Liver (tissue), 9 donors: ENCODE data around the gene PTBP3. TPM values are rescaled to one million over a fixed set of nuclear protein-coding genes. Genes with fewer than 3 reads are reported as not detected.

Source experiments
- DNase-seq: peaks from one replicate; pipeline ENCODE4 v3.0.0-alpha.2; 2017; ENCODE audit warnings: low spot score
- H3K27ac ChIP-seq, 2 donors: one replicate each; pipeline ENCODE4 v1.7.0; 2013; ENCODE audit warnings: inconsistent platforms in 2 of 2, low read length in 2 of 2, control low read depth in 1 of 2, low read depth in 1 of 2, mild to moderate bottlenecking in 1 of 2
- H3K27me3 ChIP-seq, 4 donors: one replicate each; pipeline versions ENCODE4 v1.6.1 to v1.7.0; 2013; ENCODE audit warnings: low read length in 3 of 4, inconsistent platforms in 1 of 4, mild to moderate bottlenecking in 1 of 4, moderate library complexity in 1 of 4; ENCODE audit not compliant: control insufficient read depth in 4 of 4, insufficient read depth in 4 of 4
- H3K36me3 ChIP-seq, 4 donors: one replicate each; pipeline versions ENCODE4 v1.6.1 to v1.7.0; 2013; ENCODE audit warnings: low read length in 3 of 4, mild to moderate bottlenecking in 3 of 4, low read depth in 1 of 4, moderate library complexity in 1 of 4; ENCODE audit not compliant: control insufficient read depth in 4 of 4, insufficient read depth in 3 of 4
- H3K4me1 ChIP-seq, 4 donors: one replicate each; pipeline versions ENCODE4 v1.6.1 to v1.7.0; 2013; ENCODE audit warnings: low read length in 3 of 4, mild to moderate bottlenecking in 3 of 4, moderate library complexity in 1 of 4; ENCODE audit not compliant: control insufficient read depth in 4 of 4, insufficient read depth in 4 of 4
- H3K4me3 ChIP-seq, 3 donors: one replicate each; pipeline versions ENCODE4 v1.6.1 to v1.7.0; 2013; ENCODE audit warnings: low read length in 3 of 3, control low read depth in 1 of 3, low read depth in 1 of 3, mild to moderate bottlenecking in 1 of 3
- H3K9ac ChIP-seq, 2 donors: one replicate each; pipeline ENCODE4 v1.7.0; 2013; ENCODE audit warnings: low read length in 2 of 2, mild to moderate bottlenecking in 2 of 2, moderate library complexity in 2 of 2, control low read depth in 1 of 2, low read depth in 1 of 2
- H3K9me3 ChIP-seq, 4 donors: one replicate each; pipeline versions ENCODE4 v1.6.1 to v1.7.0; 2013; ENCODE audit warnings: low read length in 3 of 4; ENCODE audit not compliant: control insufficient read depth in 4 of 4
- EGR1 ChIP-seq, 2 donors: IDR thresholded peaks; 2 replicates each; pipeline ENCODE4 v1.6.1; 2016 to 2018; ENCODE audit warnings: antibody characterized with exemption in 2 of 2, low read depth in 2 of 2
- FOXA1 ChIP-seq: IDR thresholded peaks from 2 replicates; pipeline ENCODE4 v1.6.1; 2016; ENCODE audit warnings: antibody characterized with exemption
- FOXA2 ChIP-seq: IDR thresholded peaks from 2 replicates; pipeline ENCODE4 v1.6.1; 2016; ENCODE audit warnings: antibody characterized with exemption
- GABPA ChIP-seq, 2 donors: IDR thresholded peaks in 1 of 2; conservative IDR thresholded peaks in 1 of 2; 2 replicates each; pipeline ENCODE4 v1.6.1; 2016; ENCODE audit warnings: antibody characterized with exemption in 2 of 2, mild to moderate bottlenecking in 1 of 2, moderate library complexity in 1 of 2
- HNF4A ChIP-seq, 2 donors: conservative IDR thresholded peaks; 2 replicates each; pipeline ENCODE4 v1.6.1; 2016; ENCODE audit warnings: antibody characterized with exemption in 2 of 2, mild to moderate bottlenecking in 2 of 2
- HNF4G ChIP-seq: IDR thresholded peaks from 2 replicates; pipeline ENCODE4 v1.6.1; 2016; ENCODE audit warnings: antibody characterized with exemption
- JUND ChIP-seq, 2 donors: IDR thresholded peaks; 2 replicates each; pipeline ENCODE4 v1.6.1; 2016; ENCODE audit warnings: antibody characterized with exemption in 2 of 2
- NR2F2 ChIP-seq: IDR thresholded peaks from 2 replicates; pipeline ENCODE4 v1.6.1; 2016; ENCODE audit warnings: antibody characterized with exemption
- RAD21 ChIP-seq, 2 donors: IDR thresholded peaks; 2 replicates each; pipeline ENCODE4 v1.6.1; 2016; ENCODE audit warnings: antibody characterized with exemption in 2 of 2, mild to moderate bottlenecking in 2 of 2
- RXRA ChIP-seq, 2 donors: IDR thresholded peaks; 2 replicates each; pipeline ENCODE4 v1.6.1; 2017 to 2018; ENCODE audit warnings: antibody characterized with exemption in 2 of 2, mild to moderate bottlenecking in 1 of 2
- SP1 ChIP-seq: IDR thresholded peaks from 2 replicates; pipeline ENCODE4 v1.6.1; 2018; ENCODE audit warnings: antibody characterized with exemption, mild to moderate bottlenecking
- TAF1 ChIP-seq: conservative IDR thresholded peaks from 2 replicates; pipeline ENCODE4 v1.6.1; 2016; ENCODE audit warnings: antibody characterized with exemption, mild to moderate bottlenecking
- YY1 ChIP-seq: IDR thresholded peaks from 2 replicates; pipeline ENCODE4 v1.6.1; 2016; ENCODE audit warnings: antibody characterized with exemption, mild to moderate bottlenecking
- ZBTB33 ChIP-seq: IDR thresholded peaks from 2 replicates; pipeline ENCODE4 v1.6.1; 2016; ENCODE audit warnings: antibody characterized with exemption
- WGBS: extraction: QIAGEN DNeasy Blood & Tissue Kit; methylation state at CpG from one replicate; pipeline ENCODE4 v1.1.7; 2013; 5-methylcytosine and 5-hydroxymethylcytosine counted together
- polyA plus RNA-seq, 2 donors: library from polyadenylated mRNA; stranded (reverse) in 1 of 2; unstranded in 1 of 2; fragments of 200-250 nt in 1 of 2; fragments of >200 nt in 1 of 2; fragmentation: Nextera tagmentation in 1 of 2; extraction: Ambion mirVana in 1 of 2; gene quantifications; one replicate each; pipeline versions ENCODE4 v1.2.1 to v1.2.3, GENCODE V29; 2013 to 2015
- total RNA-seq, 2 donors: library from RNA; depleted of rRNA; stranded (reverse); fragments of >200 nt; gene quantifications; one replicate each; pipeline ENCODE4 v1.2.3, GENCODE V29; 2014
- TF ChIP-seq, protein P1 (sequence below): IDR thresholded peaks from 2 replicates; pipeline ENCODE4 v1.6.1; 2016; ENCODE audit warnings: antibody characterized with exemption, mild to moderate bottlenecking
- TF ChIP-seq, protein P2 (sequence below): IDR thresholded peaks from 2 replicates; pipeline ENCODE4 v1.6.1; 2016; ENCODE audit warnings: antibody characterized with exemption
- TF ChIP-seq, protein P3 (sequence below): fragments of 150-350 bp; IDR thresholded peaks from 2 replicates; pipeline ENCODE4 v1.5.1; 2017; ENCODE audit warnings: improper control_type of control experiment, low read depth, low read length; ENCODE audit not compliant: missing input control
- TF ChIP-seq, protein P4 (sequence below): IDR thresholded peaks from 2 replicates; pipeline ENCODE4 v1.6.1; 2016; ENCODE audit warnings: antibody characterized with exemption
- donor health status: healthy.
- donor health status: healthy.
- donor health status: healthy.
- donor health status: healthy.
- donor health status: healthy.

The PTBP3 gene
- total and polyA plus RNA-seq, 4 donors: 4.3 to 34.1 (median 9.2) TPM

DNA sequence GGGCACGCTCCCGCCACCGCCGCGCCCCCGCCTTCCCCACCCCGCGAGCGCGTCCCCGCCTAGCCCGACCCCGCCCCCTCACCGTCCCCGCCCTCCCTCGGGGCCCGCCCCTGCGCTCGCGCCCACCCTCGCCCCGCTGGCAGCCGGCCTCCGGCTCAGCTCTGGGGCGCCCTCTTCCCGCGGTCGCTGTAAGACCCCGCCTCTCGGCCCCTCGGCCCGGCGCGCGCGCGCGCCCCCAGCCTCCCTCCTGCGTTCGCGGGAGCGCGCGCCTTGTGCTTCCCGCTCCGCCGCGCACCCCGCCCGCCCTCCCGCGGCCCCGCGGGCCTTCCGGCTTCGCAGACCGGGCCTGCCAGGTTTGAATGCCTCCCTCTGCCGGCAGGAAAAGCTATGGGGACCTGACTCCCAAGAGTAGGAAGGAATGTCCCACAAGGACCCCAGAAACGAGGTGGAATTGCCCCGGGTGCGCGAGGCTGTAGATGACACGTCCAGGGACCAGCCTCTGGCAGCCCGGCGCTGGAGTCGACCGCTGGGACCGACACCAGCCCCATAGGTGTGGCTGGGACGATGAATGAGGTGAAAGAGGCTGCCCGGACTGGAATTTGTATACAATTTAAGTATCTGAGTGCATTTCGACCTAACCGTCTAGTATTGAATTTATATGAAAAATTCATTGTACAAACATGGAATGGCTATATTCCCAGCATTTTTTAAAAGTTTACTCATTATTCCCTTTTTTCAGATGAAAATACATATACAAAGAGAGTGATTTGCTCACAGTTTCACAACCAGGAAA is 416 bp upstream of the PTBP3 start:
- peak overlapping the region; percentile 98 to 99 for H3K27ac ChIP-seq
- H3K9me3 ChIP-seq: no peaks in the 10 kb centered on the region
- under 1% methylated on average over 71 of the region's 72 CpGs for WGBS
- H3K9ac ChIP-seq: peak overlapping the region; percentile 86 to 93
- peak overlapping the region; percentile 77 to 96 (median 84) for H3K4me3 ChIP-seq
- no peaks in the 10 kb centered on the region for H3K36me3 ChIP-seq
- peaks cover 9 to 48% (median 33%) of the 10 kb centered on the region in 4 donors for H3K4me1 ChIP-seq
- peak; percentile 93 for DNase-seq
- no peaks in the 10 kb centered on the region for H3K27me3 ChIP-seq
- TF ChIP-seq HNF4G (no peak), NR2F2 (no peak), FOXA1 (no peak), HNF4A (conservative IDR thresholded peaks at IDR 0.05) (no peak), ZBTB33 (no peak), YY1 (peak; percentile 25), SP1 (no peak), RAD21 (IDR thresholded peaks at IDR 0.05) (peak; percentile 49 to 73), RXRA (IDR thresholded peaks at IDR 0.05) (no peak), GABPA (IDR thresholded peaks at IDR 0.05 in 1 of 2, conservative IDR thresholded peaks at IDR 0.05 in 1 of 2) (no peak), EGR1 (IDR thresholded peaks at IDR 0.05; ENCODE audit: low read depth in 2 of 2) (no peak), FOXA2 (no peak), JUND (IDR thresholded peaks at IDR 0.05) (no peak), TAF1 (no peak)
- TF ChIP-seq, protein P1, sequence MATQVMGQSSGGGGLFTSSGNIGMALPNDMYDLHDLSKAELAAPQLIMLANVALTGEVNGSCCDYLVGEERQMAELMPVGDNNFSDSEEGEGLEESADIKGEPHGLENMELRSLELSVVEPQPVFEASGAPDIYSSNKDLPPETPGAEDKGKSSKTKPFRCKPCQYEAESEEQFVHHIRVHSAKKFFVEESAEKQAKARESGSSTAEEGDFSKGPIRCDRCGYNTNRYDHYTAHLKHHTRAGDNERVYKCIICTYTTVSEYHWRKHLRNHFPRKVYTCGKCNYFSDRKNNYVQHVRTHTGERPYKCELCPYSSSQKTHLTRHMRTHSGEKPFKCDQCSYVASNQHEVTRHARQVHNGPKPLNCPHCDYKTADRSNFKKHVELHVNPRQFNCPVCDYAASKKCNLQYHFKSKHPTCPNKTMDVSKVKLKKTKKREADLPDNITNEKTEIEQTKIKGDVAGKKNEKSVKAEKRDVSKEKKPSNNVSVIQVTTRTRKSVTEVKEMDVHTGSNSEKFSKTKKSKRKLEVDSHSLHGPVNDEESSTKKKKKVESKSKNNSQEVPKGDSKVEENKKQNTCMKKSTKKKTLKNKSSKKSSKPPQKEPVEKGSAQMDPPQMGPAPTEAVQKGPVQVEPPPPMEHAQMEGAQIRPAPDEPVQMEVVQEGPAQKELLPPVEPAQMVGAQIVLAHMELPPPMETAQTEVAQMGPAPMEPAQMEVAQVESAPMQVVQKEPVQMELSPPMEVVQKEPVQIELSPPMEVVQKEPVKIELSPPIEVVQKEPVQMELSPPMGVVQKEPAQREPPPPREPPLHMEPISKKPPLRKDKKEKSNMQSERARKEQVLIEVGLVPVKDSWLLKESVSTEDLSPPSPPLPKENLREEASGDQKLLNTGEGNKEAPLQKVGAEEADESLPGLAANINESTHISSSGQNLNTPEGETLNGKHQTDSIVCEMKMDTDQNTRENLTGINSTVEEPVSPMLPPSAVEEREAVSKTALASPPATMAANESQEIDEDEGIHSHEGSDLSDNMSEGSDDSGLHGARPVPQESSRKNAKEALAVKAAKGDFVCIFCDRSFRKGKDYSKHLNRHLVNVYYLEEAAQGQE: no peak
- TF ChIP-seq, protein P2, sequence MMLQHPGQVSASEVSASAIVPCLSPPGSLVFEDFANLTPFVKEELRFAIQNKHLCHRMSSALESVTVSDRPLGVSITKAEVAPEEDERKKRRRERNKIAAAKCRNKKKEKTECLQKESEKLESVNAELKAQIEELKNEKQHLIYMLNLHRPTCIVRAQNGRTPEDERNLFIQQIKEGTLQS: no peak
- TF ChIP-seq, protein P3, sequence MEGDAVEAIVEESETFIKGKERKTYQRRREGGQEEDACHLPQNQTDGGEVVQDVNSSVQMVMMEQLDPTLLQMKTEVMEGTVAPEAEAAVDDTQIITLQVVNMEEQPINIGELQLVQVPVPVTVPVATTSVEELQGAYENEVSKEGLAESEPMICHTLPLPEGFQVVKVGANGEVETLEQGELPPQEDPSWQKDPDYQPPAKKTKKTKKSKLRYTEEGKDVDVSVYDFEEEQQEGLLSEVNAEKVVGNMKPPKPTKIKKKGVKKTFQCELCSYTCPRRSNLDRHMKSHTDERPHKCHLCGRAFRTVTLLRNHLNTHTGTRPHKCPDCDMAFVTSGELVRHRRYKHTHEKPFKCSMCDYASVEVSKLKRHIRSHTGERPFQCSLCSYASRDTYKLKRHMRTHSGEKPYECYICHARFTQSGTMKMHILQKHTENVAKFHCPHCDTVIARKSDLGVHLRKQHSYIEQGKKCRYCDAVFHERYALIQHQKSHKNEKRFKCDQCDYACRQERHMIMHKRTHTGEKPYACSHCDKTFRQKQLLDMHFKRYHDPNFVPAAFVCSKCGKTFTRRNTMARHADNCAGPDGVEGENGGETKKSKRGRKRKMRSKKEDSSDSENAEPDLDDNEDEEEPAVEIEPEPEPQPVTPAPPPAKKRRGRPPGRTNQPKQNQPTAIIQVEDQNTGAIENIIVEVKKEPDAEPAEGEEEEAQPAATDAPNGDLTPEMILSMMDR: peak; percentile 37
- TF ChIP-seq, protein P4, sequence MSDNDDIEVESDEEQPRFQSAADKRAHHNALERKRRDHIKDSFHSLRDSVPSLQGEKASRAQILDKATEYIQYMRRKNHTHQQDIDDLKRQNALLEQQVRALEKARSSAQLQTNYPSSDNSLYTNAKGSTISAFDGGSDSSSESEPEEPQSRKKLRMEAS: no peak
